Stimulated activated effector memory CD8-positive, alpha-beta T cell treated with anti-CD3 and anti-CD28 coated beads, Interleukin-12 subunit alpha, Interleukin-12 subunit beta, amount 100 ng/mL, for 72 hours (primary cell): ENCODE data around the gene TMEM156.
A peak's percentile ranks its signal among the peaks of the same experiment; 100 is the strongest.
"Not testable (repeated sequence)": the region's sequence is repeated elsewhere in the genome, so short reads cannot be mapped to it uniquely, and the experiment has no call there.

Experiments
- ATAC-seq: fragments of 150-1000 bp; cut with Tn5 transposase; 2 replicates; pipeline ENCODE4 v1.10.0; 2021
- DNase-seq, 2 donors: peaks; one replicate each; pipeline ENCODE4 v3.0.0; 2021 to 2022; ENCODE audit warnings: low spot score in 2 of 2
- H3K27ac Mint-ChIP-seq: one replicate; pipeline ENCODE4 v1.8.0; 2022; ENCODE audit warnings: mild to moderate bottlenecking, mixed read lengths
- H3K36me3 Mint-ChIP-seq: one replicate; pipeline ENCODE4 v1.8.0; 2022; ENCODE audit warnings: mild to moderate bottlenecking, mixed read lengths
- H3K4me1 Mint-ChIP-seq: one replicate; pipeline ENCODE4 v1.8.0; 2022; ENCODE audit warnings: mixed read lengths
- H3K4me3 Mint-ChIP-seq: one replicate; pipeline ENCODE4 v1.8.0; 2022; ENCODE audit warnings: mild to moderate bottlenecking, mixed read lengths
- H3K9me3 Mint-ChIP-seq: one replicate; pipeline ENCODE4 v1.8.0; 2022; ENCODE audit warnings: mixed read lengths

Gene TMEM156

DNA sequence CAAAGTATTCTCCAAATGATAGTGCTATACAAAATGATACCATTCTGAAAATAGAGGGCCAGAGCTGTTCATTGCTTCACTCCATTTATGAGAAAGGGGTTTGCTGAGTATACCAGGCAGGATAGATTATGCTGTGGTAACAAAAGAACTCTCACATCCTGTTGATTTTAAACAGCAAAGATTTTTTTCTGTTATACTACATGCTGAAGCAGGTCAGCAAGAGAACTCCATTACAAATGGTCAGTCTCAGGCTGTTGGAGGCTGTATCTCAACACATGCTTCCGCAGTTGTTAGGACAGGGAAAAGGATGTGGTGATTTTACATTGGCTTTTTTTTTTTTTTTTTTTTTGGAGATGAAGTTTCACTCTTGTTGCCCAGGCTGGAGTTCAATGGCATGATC, 16.1 kb upstream of the TMEM156 start:
- Mint-ChIP-seq H3K9me3 (no peaks in the 10 kb centered on the region), H3K27ac (peak overlapping the region; percentile 11), H3K4me1 (peaks cover 41% of the 10 kb centered on the region), H3K4me3 (no peak overlapping the region), H3K36me3 (peaks cover 12% of the 10 kb centered on the region)
- ATAC-seq (no peak), DNase-seq (no peak)

DNA sequence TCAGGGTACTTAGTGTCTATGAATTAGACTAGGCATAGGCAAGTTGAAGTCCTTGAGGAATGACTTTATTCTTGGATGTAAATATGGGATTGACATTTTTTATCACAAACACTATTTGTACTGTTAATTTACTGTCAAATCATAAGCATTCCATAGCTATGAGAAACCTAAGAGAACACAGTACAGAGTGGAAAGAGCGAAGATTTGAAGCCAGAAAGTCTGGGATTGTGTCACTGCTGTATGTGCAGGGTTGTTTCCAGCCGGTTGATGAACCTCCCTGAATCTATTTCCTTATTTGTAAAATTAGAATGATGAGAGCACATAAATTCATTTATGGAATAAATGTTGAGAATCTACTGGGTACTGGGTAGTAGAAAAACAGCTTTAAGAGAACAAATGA, 15.5 kb upstream of the TMEM156 start:
- no peak for ATAC-seq

DNA sequence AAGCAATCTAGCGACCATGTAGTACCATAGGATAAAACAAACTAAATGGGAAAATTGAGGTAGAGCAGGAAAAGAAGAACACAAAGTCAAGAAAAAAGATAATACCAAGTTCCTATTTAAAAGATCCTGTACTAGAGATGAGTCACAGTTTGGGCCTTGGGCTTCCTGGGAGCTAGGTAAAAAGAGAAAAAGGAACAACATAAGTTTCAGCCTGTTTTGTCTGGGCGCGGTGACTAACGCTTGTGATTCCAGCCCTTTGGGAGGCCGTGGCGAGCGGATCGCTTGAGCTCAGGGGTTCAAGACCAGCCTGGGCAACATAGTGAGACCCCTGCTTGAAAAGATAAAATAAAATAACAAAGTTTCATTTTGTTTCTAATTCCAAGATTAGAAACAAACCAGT, 14.0 kb upstream of the TMEM156 start:
- Mint-ChIP-seq H3K4me1 (peaks cover 42% of the 10 kb centered on the region), H3K36me3 (peaks cover 12% of the 10 kb centered on the region), H3K9me3 (no peaks in the 10 kb centered on the region), H3K27ac (peak overlapping the region; percentile 74), H3K4me3 (peak overlapping the region; percentile 66)
- ATAC-seq (no peak), DNase-seq (no peak)

More for the DNA sequence above, 15.5 kb upstream of the TMEM156 start:
- Mint-ChIP-seq H3K4me3 (no peak overlapping the region), H3K4me1 (peaks cover 42% of the 10 kb centered on the region), H3K36me3 (peaks cover 12% of the 10 kb centered on the region), H3K27ac (peak overlapping the region; percentile 11), H3K9me3 (no peaks in the 10 kb centered on the region)
- no peak for DNase-seq

DNA sequence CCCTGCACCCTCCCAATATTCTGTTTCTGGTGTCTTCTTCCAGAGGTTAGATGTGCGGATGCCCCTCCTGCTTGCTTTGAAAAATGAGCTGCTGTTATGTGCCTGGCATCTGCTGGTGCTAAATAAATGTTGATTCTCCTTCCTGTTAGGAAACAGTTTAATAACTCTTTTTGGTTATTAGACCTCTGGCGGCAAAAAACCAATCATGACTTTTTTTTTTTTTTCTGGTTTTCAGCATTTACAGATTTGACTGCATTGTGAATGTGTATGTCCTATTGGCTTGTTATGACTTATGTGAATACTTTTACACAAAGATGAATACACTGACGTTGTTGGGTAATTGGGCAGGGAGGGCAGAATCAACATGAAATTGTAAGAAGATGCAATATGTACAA, 13.6 kb upstream of the TMEM156 start:
- Mint-ChIP-seq H3K4me3 (peak overlapping the region; percentile 66), H3K27ac (peak overlapping the region; percentile 74), H3K4me1 (peaks cover 39% of the 10 kb centered on the region), H3K9me3 (no peaks in the 10 kb centered on the region), H3K36me3 (peaks cover 12% of the 10 kb centered on the region)
- peak; percentile 41 for ATAC-seq
- DNase-seq: no peak

DNA sequence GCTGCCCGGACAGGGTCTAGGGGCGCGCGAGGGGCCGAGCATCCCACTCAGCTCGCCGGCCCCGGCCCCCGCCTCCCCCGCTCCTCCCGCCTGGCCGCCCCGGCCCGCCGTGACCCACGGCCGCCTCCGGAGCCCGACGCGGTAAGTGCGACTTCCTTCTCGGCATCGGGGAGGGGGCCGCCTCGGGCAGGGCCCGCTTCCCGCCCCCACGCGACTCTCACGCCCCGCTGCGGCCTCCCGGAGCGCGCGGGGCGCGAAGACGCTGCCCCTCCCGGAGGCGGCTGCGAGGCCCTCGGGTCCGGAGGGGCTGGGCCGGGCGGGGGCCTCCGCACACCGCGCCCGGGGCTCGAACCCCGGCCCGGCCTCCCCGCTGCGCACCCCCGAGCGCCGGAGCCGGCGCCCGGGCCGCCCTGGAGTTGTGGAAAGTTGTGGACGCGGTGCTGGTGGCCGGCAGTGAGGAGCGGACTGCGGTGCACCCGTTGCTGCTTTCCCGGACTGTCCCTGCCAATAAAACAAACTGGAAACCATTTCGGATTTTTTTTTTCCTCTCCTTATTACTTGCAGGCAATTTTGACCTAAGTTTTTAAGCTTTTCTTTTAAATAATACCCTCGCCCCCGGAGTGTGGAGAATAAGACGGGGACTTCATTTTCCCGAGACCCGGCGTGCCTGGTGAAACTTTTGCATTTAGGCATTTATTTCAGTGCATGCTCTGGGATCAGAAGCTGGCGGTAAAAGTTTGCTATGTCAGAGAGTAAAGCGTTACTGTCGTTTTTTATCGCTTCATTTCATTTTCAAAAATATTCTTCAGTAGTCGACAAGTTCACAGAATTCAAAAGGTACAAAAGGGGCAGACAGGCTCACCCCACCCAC, 13.0 kb upstream of the TMEM156 start:
- Mint-ChIP-seq H3K4me3 (peak overlapping the region; percentile 66), H3K27ac (peak overlapping the region; percentile 74), H3K36me3 (peaks cover 12% of the 10 kb centered on the region), H3K4me1 (peaks cover 36% of the 10 kb centered on the region), H3K9me3 (no peaks in the 10 kb centered on the region)
- no peak for ATAC-seq
- DNase-seq: peak in 1 of 2 donors; percentile 76

DNA sequence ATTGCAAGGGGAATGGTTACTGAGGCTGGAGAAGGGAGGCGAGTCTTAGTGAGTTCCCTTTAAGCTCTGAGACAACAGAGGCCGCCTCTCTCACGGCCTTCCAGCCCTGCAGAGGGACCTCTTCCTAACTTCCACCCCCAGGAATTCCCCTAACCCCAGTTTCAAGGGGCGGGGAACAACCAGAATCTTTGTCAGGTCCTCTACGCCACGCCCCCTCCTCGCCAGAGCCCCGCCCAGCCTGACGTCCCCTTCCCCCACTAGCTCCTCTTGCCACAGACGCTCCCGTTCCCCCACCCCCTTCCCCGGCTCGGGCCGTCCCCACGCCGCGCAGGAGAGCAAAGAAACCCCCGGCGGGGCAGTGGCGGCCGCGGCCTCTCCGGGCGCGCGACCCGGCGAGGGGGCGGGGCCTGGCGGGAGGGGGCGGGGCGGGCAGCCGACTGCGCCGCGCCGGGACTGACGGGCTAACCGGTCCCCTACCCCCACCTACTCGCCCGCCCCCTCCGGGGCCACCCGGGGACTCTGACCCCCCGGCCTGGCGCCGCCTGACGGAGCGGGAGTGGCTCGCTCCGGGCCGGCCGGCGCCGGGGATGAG, 12.3 kb upstream of the TMEM156 start:
- Mint-ChIP-seq H3K27ac (peak overlapping the region; percentile 91), H3K36me3 (peaks cover 12% of the 10 kb centered on the region), H3K4me1 (peaks cover 36% of the 10 kb centered on the region), H3K9me3 (no peaks in the 10 kb centered on the region), H3K4me3 (peak overlapping the region; percentile 66)
- DNase-seq: peak; percentile 87 to 96
- ATAC-seq: peak; percentile 91

DNA sequence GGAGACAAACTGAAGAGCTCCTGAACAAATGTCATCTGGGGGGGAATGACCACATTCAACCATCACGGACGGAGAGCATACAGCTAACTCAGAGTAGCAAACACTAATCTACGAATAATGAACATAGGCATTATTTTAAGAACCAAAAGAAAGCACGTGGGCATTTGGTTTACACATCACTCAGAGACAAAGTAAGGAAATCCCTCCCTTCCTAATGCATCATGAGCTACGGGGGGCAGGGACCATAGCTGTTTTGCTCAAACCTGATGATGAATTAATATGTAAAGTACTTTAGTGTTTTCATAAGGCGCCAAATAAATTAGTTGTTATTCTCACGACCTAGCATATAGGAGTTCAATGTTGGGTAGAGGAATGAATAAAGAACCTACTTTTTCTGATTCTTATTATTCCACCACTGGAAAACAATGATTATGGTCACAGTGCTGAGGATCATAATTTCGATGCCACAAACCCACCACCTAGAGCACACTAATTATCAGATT, 11.7 kb upstream of the TMEM156 start:
- Mint-ChIP-seq H3K9me3 (no peaks in the 10 kb centered on the region), H3K36me3 (peaks cover 12% of the 10 kb centered on the region), H3K4me1 (peaks cover 36% of the 10 kb centered on the region), H3K4me3 (peak overlapping the region; percentile 66), H3K27ac (peak overlapping the region; percentile 91)
- peak; percentile 12 for ATAC-seq
- DNase-seq: no peak

DNA sequence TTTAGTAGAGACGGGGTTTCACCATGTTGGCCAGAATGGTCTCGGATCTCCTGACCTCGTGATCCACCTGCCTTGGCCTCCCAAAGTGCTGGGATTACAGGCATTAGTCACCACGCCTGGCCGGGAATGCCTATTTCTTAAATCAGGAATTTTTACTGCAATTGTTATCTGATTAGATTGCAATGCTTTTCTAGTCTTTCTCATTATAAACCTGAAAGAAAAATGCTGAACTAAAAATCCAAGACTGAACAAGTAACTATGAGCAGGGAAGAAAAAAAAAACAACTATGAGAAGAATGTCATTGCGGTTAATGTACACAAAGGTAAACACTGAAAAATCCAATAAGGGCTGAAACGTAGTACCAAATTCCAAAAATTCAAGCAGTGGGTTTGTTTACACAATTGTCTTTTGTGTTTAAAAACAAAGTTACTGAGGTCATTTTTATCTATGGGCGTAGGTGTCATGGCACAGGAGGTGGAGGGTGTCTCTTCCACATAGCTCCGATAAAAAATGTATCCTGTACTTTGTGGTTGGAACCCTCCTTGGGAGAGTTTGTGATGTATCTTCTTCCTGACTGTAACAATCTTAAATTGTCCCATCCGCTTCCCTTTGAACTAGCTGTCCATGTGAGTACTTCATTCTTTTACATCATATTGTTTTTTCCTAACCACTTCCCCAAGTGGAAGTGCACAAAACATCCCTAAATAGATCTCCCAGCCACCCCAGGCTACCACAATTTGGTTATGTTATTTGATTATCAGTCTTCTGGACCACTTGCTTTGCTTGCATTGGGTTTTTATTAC, 11.1 kb upstream of the TMEM156 start:
- Mint-ChIP-seq H3K4me1 (peaks cover 35% of the 10 kb centered on the region), H3K4me3 (peak overlapping the region; percentile 66), H3K9me3 (no peaks in the 10 kb centered on the region), H3K36me3 (peaks cover 12% of the 10 kb centered on the region), H3K27ac (peak overlapping the region; percentile 91)
- ATAC-seq: no peak
- DNase-seq: no peak

DNA sequence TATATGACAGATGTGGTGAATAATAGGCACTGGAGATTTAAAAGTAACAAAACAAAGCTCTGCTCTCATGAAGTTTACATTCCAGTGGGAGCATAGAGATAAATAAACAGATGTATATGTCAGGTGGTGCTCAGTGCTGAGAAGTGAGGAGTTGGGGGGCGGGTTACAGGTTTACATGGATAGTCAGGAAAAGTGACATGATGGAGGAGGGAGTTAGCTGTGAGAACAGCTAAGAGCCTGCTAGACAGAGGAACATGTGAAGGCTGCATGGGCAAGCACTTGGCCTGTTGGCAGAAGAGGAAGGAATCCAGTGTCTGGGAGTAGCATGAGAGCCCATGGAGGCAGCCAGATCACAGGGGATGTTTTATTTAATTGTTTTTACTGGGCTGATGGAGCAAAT, 10.2 kb upstream of the TMEM156 start:
- peak overlapping the region; percentile 21 for H3K27ac Mint-ChIP-seq
- DNase-seq (no peak), ATAC-seq (no peak)
- peaks cover 12% of the 10 kb centered on the region for H3K36me3 Mint-ChIP-seq
- peaks cover 35% of the 10 kb centered on the region for H3K4me1 Mint-ChIP-seq
- H3K9me3 Mint-ChIP-seq: no peaks in the 10 kb centered on the region
- H3K4me3 Mint-ChIP-seq: no peak overlapping the region

DNA sequence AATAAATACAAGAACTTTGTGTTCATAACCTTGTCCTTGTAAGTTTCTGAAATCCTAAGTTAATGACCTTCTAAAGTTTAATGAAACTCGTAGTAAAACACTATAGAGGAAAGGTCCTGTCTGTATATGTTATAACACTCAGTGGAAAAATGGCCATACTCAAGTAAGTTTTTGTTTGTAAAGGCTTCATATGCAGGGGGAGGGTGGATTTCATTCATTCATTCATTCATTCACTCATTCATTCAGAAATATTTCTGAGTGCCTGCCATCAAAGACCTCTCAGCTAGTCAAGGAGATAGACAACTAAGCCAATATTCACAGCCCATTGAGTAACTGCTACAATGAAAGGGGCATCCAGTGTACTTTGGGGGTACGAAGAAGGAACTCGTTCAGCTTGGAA, 6.9 kb upstream of the TMEM156 start:
- Mint-ChIP-seq H3K9me3 (no peaks in the 10 kb centered on the region), H3K4me3 (no peak overlapping the region), H3K36me3 (no peaks in the 10 kb centered on the region)

DNA sequence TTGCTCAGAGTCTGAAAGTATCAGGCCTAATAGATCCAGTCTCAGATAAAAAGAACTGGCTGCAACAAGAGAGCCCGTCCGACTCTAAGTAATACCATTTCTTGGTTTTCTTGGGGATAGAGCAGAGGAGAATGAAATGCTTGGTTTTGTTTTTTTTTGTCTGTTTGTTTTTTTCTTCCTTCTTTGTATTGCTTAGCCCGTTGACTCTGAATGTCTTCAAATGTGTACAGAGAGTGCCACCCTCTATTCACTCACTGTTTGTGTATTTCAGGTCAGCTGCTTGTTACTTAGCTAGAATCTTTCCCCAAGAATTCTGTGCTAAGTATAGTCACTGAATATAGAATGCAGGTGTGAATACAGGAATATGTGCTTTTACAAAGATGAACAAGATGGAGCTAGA, 5.7 kb upstream of the TMEM156 start:
- Mint-ChIP-seq H3K27ac (peak overlapping the region; percentile 2), H3K9me3 (no peaks in the 10 kb centered on the region), H3K4me1 (peaks cover 23% of the 10 kb centered on the region), H3K36me3 (no peaks in the 10 kb centered on the region), H3K4me3 (no peak overlapping the region)
- DNase-seq (no peak), ATAC-seq (no peak)

More for the DNA sequence above, 6.9 kb upstream of the TMEM156 start:
- ATAC-seq (no peak), DNase-seq (no peak)
- Mint-ChIP-seq H3K4me1 (peaks cover 24% of the 10 kb centered on the region), H3K27ac (no peak overlapping the region)

DNA sequence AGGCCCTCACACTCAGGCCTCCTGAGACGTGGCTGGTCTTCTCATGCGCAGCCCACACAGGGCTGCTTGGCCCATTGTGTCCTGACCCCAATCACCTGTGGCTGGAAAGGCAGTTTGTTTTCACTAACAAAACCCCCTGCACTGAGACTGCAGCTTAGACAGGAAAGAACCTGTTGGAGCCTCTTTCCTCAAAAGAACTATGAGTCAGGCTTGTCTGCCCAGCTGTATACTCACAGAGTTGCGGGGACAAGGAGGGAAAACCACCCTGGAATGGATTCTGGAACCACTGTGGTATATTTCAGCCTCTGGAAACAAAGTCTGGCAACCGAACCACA, 5.2 kb upstream of the TMEM156 start:
- Mint-ChIP-seq H3K4me3 (no peak overlapping the region), H3K4me1 (peaks cover 28% of the 10 kb centered on the region)

DNA sequence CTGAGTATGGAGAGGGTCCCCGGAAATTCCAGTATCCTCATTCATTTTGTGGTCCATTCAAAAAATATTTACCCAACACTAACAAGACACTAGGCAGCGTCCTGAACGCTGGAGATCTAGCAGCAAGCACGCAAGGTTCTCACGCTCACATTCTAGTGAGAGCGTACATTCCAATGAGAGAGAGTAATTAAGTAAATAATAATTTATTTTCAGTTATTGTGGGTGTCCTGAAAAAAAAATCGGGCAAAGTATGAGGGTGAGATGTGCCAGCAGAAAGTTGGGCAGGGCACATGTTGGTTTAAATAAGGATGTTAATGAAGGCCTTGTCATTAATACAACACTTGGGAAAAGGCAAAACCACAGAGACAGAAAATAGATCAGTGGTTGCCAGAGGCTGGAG, 4.0 kb upstream of the TMEM156 start:
- DNase-seq: no peak
- Mint-ChIP-seq H3K9me3 (no peaks in the 10 kb centered on the region), H3K36me3 (peaks cover 7% of the 10 kb centered on the region), H3K27ac (no peak overlapping the region), H3K4me3 (no peak overlapping the region), H3K4me1 (peaks cover 29% of the 10 kb centered on the region)
- ATAC-seq: no peak

More for the DNA sequence above, 5.2 kb upstream of the TMEM156 start:
- Mint-ChIP-seq H3K36me3 (peaks cover 2% of the 10 kb centered on the region), H3K27ac (peak overlapping the region; percentile 2), H3K9me3 (no peaks in the 10 kb centered on the region)
- no peak for DNase-seq
- ATAC-seq: no peak

DNA sequence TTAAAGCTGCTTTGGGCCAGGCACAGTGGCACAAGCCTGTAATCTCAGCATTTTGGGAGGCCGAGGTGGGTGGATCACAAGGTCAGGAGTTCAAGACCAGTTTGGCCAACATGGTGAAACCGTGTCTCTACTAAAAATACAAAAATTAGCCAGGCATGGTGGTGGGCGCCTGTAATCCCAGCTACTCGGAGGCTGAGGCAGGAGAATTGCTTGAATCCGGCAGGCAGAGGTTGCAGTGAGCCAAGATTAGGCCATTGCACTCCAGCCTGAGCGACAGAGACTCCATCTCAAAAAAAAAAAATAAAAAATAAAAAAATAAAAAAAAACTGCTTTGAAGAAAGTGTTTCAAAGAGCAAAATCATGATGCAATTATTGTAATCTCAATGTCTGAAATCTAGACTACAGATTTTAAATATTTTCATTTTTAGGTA, 604 bp downstream of the TMEM156 start:
- Mint-ChIP-seq H3K27ac (peak overlapping the region; percentile 79), H3K4me3 (peak overlapping the region; percentile 70), H3K4me1 (peaks cover 33% of the 10 kb centered on the region)
- DNase-seq: peak in 1 of 2 donors; percentile 67
- H3K9me3 Mint-ChIP-seq, H3K36me3 Mint-ChIP-seq, ATAC-seq: not testable (repeated sequence)

DNA sequence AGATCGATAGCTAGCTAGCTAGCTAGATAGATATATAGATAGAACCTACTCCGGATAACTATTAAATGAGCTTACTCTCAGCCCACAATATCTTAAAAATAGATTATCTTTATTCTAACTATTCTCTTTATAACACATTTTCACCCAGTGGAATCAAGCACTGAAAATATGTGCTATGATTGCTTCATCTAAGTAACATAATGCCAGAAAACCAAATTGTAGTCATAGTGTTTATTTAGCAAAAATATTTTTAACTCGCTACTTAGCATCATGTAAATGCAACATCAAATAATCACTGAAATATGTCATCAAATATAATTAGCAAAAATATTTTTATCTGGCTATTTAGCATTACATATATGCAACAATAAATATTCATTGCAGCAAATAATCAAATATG, 1.5 kb downstream of the TMEM156 start:
- Mint-ChIP-seq H3K4me3 (peak overlapping the region; percentile 70), H3K9me3 (no peaks in the 10 kb centered on the region), H3K4me1 (peaks cover 27% of the 10 kb centered on the region), H3K36me3 (peaks cover 7% of the 10 kb centered on the region), H3K27ac (peak overlapping the region; percentile 79)
- no peak for DNase-seq
- ATAC-seq: no peak
